Measurements from ENCODE around the gene CDHR5.

Gene CDHR5

GRCh38 chr11:643849-644738 is 19.3 kb upstream of the CDHR5 start:
- no peak for DNase-seq

GRCh38 chr11:643366-643765 is 18.6 kb upstream of the CDHR5 start:
- DNase-seq: peak; percentile 25

GRCh38 chr11:641806-642370 is 17.1 kb upstream of the CDHR5 start:
- no peak for DNase-seq

- no peak for DNase-seq
These were observed 15.4 kb upstream of the CDHR5 start for GRCh38 chr11:640021-640706.

- DNase-seq: no peak
These were observed 14.7 kb upstream of the CDHR5 start for GRCh38 chr11:639332-639955.

- no peak for DNase-seq
These were observed 14.0 kb upstream of the CDHR5 start for GRCh38 chr11:638631-639331.

GRCh38 chr11:637593-638521 is 13.1 kb upstream of the CDHR5 start:
- no peak for DNase-seq

GRCh38 chr11:637333-637592 is 12.5 kb upstream of the CDHR5 start:
- no peak for DNase-seq

- DNase-seq: no peak
These were observed 12.0 kb upstream of the CDHR5 start, which contains the start of gene DRD4 for GRCh38 chr11:636511-637332. Gene DRD4 (plus strand): TSS chr11:637269. CDS start chr11:637305, 36 bp downstream.

GRCh38 chr11:635945-636510 is 11.3 kb upstream of the CDHR5 start:
- no peak for DNase-seq

GRCh38 chr11:630871-631270 is 6.1 kb upstream of the CDHR5 start:
- DNase-seq: no peak

- peak; percentile 75 for DNase-seq
These were observed 4.5 kb upstream of the CDHR5 start for GRCh38 chr11:629237-629583.

GRCh38 chr11:628056-628455 is 3.3 kb upstream of the CDHR5 start:
- no peak for DNase-seq

GRCh38 chr11:627308-627576 is 2.5 kb upstream of the CDHR5 start:
- no peak for DNase-seq

- DNase-seq: no peak
These were observed 1.9 kb upstream of the CDHR5 start, which contains the start of gene SCT for GRCh38 chr11:626475-627307. Gene SCT (minus strand): TSS chr11:627181. CDS start chr11:627143, 38 bp downstream.

- no peak for DNase-seq
These were observed 997 bp upstream of the CDHR5 start for GRCh38 chr11:625636-626268.

- no peak for DNase-seq
These were observed 603 bp downstream of the CDHR5 start for GRCh38 chr11:623999-624704.

- DNase-seq: no peak
These were observed 1.3 kb downstream of the CDHR5 start for GRCh38 chr11:623349-623869.

All from RPMI8226 (cell line).